HG03342 (cell line): ENCODE measurements around the gene ARHGAP26.

Source experiments
- ATAC-seq: cut with Tn5 transposase; IDR thresholded peaks from one replicate; pipeline ENCODE4 v1.9.1; 2021; ENCODE audit warnings: mild to moderate bottlenecking, moderate library complexity; ENCODE audit not compliant: unreplicated experiment

Gene ARHGAP26

DNA sequence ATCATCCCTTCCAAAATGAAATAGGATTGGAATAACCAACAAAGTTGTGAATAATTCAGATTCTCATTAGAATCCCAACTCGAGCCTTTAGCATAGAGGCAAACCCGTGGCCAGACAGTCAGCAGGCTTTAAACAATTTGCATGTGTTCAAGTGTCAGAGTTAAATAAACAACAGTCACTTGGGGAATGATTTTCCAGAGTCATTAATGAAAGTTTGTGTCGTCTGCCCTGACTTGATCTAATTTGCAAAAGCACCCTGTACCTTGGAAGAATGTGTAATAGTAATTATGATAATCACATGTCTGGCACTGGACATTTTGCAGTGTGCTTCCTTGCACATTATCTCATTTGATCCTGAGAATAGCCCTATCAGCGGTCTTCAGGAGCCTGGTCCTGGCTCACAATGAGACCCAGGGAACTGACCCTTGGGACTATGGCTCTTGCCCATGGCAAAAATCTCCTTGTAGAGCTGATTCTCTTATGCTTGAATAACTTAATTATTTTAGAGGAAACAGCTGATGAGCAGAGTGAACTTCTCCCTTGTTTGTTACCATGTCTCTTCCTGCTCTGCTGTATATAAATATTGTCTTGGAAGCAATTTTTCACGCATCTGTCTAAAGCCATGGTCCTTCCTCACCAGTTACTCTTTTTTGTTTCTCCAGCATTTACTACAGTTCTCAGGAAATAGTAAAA, 360.6 kb downstream of the ARHGAP26 start:
- ATAC-seq = no peak

- ATAC-seq = no peak
Observed at GRCh38 chr5:143131972-143132371, 361.8 kb downstream of the ARHGAP26 start.

DNA sequence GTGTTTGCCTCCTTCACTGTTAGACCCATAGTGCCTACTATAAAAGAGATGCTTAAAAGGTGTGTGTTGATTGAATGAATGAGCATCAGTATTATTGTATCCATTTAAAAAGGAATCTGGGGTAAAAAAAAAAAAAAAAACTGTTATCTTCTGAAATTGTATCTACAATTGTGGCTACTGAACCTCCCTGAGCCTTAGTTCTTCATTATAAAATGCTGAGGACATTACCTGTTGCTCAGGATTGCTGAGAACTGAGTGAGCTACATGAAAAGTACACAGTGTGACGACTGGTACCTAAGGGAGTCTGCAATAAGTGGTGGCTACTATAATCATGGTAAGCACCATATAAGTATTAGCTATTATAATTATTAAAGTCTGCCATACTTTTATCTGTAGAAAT, 362.6 kb downstream of the ARHGAP26 start:
- no peak for ATAC-seq

GRCh38 chr5:143133721-143134120, 363.5 kb downstream of the ARHGAP26 start:
- ATAC-seq = no peak

- ATAC-seq = no peak
Observed at GRCh38 chr5:143134269-143134668, 364.1 kb downstream of the ARHGAP26 start.

DNA sequence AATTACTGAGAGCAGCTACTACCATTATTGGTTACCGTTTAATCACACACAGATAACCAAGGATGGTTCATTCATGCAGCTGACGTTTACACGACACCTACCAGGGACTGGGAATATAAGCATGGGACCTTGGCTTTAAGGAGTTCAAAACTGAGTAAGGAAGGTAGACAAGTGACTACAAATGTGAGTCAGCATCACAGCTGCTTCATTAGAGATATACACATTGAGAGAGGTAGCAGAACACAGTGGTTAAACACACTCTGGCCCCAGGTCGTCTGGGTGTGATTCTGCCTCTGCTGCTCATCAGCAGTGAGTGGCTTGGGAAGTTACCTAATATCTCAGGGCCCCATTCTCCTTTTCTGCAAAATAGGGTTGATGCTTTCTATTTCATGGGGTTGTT, 364.7 kb downstream of the ARHGAP26 start:
- peak; percentile 83 for ATAC-seq

DNA sequence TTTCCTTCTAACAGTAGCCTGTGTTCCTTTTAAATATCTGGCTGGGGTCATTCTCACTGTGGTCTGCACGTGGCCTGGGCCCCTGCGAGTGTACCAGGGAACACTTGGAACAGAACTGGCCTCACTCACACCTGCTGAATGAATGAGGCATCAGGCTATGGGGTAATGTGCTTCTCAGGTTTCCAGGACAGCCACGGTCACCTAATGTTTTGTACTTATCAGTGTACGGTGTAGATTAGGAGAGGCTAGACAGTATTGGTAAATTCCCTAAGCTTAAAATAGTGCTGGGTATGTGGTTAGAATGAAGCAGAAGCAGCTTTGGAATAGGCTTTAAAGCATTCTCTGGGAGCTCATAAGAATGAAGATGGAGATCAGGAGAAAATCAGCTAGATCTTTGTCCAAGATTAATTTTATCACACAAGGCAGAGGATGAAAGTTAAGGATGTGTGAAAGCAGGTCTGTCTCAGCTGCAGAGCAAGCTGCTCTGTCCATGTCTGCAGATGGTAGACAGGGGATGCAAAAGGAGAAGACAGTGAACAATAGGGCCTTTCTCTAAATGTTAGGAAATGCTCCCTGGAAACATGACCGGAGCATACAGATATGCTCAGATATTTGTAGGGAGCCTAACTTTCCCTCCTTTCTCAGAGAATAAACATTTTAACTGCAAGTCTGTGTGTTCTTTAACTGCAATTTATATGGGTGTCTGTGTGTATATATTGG, 365.8 kb downstream of the ARHGAP26 start:
- ATAC-seq = no peak

GRCh38 chr5:143138839-143139238, 368.7 kb downstream of the ARHGAP26 start:
- no peak for ATAC-seq

GRCh38 chr5:143139585-143139984, 369.4 kb downstream of the ARHGAP26 start:
- ATAC-seq = no peak

DNA sequence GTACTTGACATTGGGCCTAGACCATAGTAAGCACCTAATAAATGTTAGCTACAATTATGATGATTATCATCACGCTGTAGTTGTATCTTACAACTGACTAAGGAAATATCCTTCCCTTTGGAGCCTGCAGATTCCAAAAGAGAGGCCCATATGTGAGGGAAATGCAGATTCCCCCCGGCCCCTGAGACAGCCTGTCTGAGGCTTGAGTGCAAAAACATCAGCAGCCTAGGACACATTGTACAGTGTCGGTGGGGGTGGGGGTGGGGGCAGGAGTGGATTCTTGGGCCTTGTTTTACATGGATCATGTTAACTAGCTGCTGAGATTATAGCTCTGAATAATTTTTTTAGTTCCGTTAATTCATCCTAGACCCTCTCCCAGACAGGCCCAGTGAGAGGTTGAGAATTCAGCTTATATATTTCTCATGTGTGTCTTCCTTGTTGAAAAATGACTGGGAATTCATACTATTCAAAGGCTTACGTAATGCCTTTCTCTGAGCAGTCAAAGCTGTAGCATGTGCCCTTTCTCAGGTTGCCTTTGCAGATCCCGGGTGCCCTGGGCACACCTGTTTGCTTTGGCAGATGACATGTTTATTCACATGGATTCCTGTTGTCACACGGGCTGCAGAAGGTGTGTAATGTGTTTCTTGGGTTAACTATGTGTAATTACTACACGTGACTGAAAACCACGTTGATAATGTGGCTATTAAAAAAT, 370.5 kb downstream of the ARHGAP26 start:
- no peak for ATAC-seq

- no peak for ATAC-seq
Observed at GRCh38 chr5:143141652-143142051, 371.5 kb downstream of the ARHGAP26 start.

DNA sequence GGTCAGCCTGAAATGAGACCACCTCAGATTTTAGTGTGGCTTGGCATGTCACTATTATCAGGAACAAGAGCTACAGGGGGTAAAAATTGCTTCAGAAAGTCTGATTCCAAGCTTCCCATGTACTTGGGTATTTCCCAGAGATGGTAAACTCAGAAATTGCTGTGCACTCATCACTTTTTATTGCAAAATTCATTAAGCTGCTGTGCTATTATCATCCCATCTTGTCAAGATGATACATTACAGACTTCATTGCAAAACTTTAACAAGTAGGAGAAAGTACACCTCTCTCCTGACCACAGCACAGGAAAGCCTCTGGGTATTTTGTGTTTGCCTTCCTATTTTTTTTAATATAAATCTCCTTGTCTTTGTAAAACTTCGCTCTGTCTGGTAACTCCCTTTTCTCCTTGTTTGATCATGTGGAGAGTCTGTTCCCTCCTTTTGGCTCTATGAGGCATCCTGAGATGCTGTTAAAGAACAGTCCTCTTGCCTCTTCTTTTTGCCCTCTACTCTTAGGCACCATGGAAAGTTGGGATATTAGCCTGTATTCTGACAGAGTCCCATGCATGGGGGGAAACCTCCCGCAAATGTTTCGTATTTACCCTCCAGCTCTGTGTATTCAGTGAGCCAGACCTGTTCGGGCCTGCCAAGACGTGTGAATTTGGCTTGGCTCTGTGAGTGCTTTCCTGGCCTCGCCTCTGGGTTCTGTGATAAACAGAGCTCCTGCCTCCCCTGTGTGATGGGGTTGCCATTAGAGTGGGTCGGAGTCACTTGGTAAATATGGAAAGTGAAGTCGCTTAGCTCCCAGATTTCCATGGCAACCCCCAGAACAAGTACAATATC, 372.6 kb downstream of the ARHGAP26 start:
- no peak for ATAC-seq

GRCh38 chr5:143143973-143144372, 373.8 kb downstream of the ARHGAP26 start:
- no peak for ATAC-seq

GRCh38 chr5:143145243-143146160, 375.3 kb downstream of the ARHGAP26 start:
- ATAC-seq = no peak

- ATAC-seq = no peak
Observed at GRCh38 chr5:143146161-143146560, 376.0 kb downstream of the ARHGAP26 start.

- ATAC-seq = no peak
Observed at GRCh38 chr5:143147383-143147782, 377.2 kb downstream of the ARHGAP26 start.

GRCh38 chr5:143147902-143148301, 377.7 kb downstream of the ARHGAP26 start:
- ATAC-seq = no peak

DNA sequence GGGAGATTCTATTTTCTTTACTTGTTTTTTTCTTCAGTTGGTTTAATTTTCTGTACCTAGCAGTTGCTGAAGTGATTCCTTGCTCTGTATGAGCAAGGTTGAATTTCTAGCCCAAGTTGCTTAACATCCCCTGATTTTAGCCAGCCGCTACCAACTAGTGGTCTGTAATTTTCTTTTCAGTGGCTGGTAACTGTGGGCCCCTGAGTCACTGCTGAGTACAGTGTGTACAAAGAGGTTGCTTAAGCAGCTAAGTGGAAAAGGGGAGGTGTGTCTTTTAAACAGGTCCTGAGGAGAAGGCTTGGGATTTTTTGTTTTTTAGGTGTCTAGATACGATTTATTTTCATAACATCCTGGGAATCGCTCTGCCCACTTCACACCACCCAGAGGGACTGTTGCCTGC, 378.6 kb downstream of the ARHGAP26 start:
- ATAC-seq = no peak

DNA sequence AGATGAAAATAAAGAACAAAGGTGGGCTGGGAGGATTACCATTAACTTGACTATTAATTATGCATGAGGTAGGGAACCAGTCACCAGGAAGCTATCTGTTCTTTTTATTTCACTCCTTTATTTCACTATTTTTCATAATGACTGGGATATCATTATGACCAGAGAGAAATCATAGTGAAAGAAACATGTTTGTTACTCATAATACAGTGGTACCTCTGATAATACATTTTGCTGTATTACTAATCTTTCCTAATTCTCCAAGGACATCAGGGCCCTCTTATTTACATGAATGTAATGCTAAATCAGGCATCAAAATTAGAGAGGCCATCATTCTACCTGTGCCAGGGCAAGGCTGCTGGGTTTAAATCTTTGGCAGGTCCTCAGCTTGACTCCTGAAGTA, 379.6 kb downstream of the ARHGAP26 start:
- ATAC-seq = no peak
